Activated T-helper 2 cell treated with anti-CD3 and anti-CD28 coated beads, Interferon-gamma antibody, Interleukin-2, Interleukin-4, amounts not matched to agents 10 μg/mL and 5 μg/mL and 100 μg/mL, durations not matched to agents 14 hours and 24 hours and 36 hours (primary cell): ENCODE measurements around the gene SLC27A2. TPM values are rescaled to one million over a fixed set of nuclear protein-coding genes. Genes with fewer than 3 reads are reported as not detected.

Source experiments
- DNase-seq: peaks from one replicate; pipeline ENCODE4 v3.0.0; 2021; ENCODE audit warnings: low spot score
- H3K27ac Mint-ChIP-seq: one replicate; pipeline ENCODE4 v1.8.0; 2021; ENCODE audit warnings: mixed read lengths
- H3K27me3 Mint-ChIP-seq: one replicate; pipeline ENCODE4 v1.8.0; 2021; ENCODE audit warnings: low read depth, mixed read lengths
- H3K36me3 Mint-ChIP-seq: one replicate; pipeline ENCODE4 v1.8.0; 2021; ENCODE audit warnings: low read depth, mixed read lengths
- H3K4me1 Mint-ChIP-seq: one replicate; pipeline ENCODE4 v1.8.0; 2021; ENCODE audit warnings: low read depth, mixed read lengths
- H3K4me3 Mint-ChIP-seq: one replicate; pipeline ENCODE4 v1.8.0; 2021; ENCODE audit warnings: low read depth, mild to moderate bottlenecking, moderate library complexity, mixed read lengths
- H3K9me3 Mint-ChIP-seq: one replicate; pipeline ENCODE4 v1.8.0; 2021; ENCODE audit warnings: mixed read lengths
- intact Hi-C: fragments of 100-400 bp; cut with micrococcal nuclease; formaldehyde crosslinking; loops from one replicate; pipeline ENCODE4 v1.15.1; 2023
- total RNA-seq: library from RNA; stranded (reverse); gene quantifications from 2 replicates; pipeline ENCODE4 v1.2.3, GENCODE V29; 2022

SLC27A2 gene
- total RNA-seq, 1 donor from 2014 or later: 99.5 TPM

GRCh38 chr15:50233192-50233736 is 51.3 kb downstream of the SLC27A2 start:
- H3K4me3 Mint-ChIP-seq: no peak overlapping the region
- intact Hi-C loops: no loop called here
- DNase-seq: no peak

GRCh38 chr15:50234764-50235163 is 52.8 kb downstream of the SLC27A2 start:
- peaks cover 76% of the 10 kb centered on the region for H3K36me3 Mint-ChIP-seq
- H3K4me1 Mint-ChIP-seq: peaks cover 13% of the 10 kb centered on the region
- H3K4me3 Mint-ChIP-seq: no peak overlapping the region
- H3K27me3 Mint-ChIP-seq: no peaks in the 10 kb centered on the region
- no peak for DNase-seq
- no peaks in the 10 kb centered on the region for H3K9me3 Mint-ChIP-seq
- intact Hi-C loops: no loop called here
- H3K27ac Mint-ChIP-seq: peak overlapping the region; percentile 30

More at GRCh38 chr15:50233192-50233736, 51.3 kb downstream of the SLC27A2 start:
- Mint-ChIP-seq H3K4me1 (peaks cover 11% of the 10 kb centered on the region), H3K27me3 (no peaks in the 10 kb centered on the region), H3K36me3 (peaks cover 86% of the 10 kb centered on the region), H3K9me3 (no peaks in the 10 kb centered on the region), H3K27ac (no peak overlapping the region)

GRCh38 chr15:50235794-50236193 is 53.8 kb downstream of the SLC27A2 start:
- peaks cover 13% of the 10 kb centered on the region for H3K4me1 Mint-ChIP-seq
- H3K36me3 Mint-ChIP-seq: peaks cover 68% of the 10 kb centered on the region
- H3K27me3 Mint-ChIP-seq: no peaks in the 10 kb centered on the region
- no peak overlapping the region for H3K4me3 Mint-ChIP-seq
- intact Hi-C loops: no loop called here
- H3K27ac Mint-ChIP-seq: no peak overlapping the region
- no peak for DNase-seq
- H3K9me3 Mint-ChIP-seq: no peaks in the 10 kb centered on the region

GRCh38 chr15:50236433-50236832 is 54.4 kb downstream of the SLC27A2 start:
- peaks cover 20% of the 10 kb centered on the region for H3K4me1 Mint-ChIP-seq
- no peaks in the 10 kb centered on the region for H3K27me3 Mint-ChIP-seq
- H3K36me3 Mint-ChIP-seq: peaks cover 71% of the 10 kb centered on the region
- H3K4me3 Mint-ChIP-seq: no peak overlapping the region
- no peaks in the 10 kb centered on the region for H3K9me3 Mint-ChIP-seq
- DNase-seq: no peak
- H3K27ac Mint-ChIP-seq: no peak overlapping the region
- intact Hi-C loops: no loop called here

GRCh38 chr15:50238255-50238654 is 56.3 kb downstream of the SLC27A2 start:
- Mint-ChIP-seq H3K27ac (peak overlapping the region; percentile 25), H3K36me3 (peaks cover 68% of the 10 kb centered on the region), H3K27me3 (no peaks in the 10 kb centered on the region), H3K4me3 (no peak overlapping the region), H3K9me3 (no peaks in the 10 kb centered on the region), H3K4me1 (peaks cover 27% of the 10 kb centered on the region)
- DNase-seq: no peak
- intact Hi-C loops: no loop called here

- Mint-ChIP-seq H3K9me3 (no peaks in the 10 kb centered on the region), H3K27ac (peak overlapping the region; percentile 62), H3K4me3 (no peak overlapping the region), H3K27me3 (no peaks in the 10 kb centered on the region), H3K4me1 (peaks cover 37% of the 10 kb centered on the region), H3K36me3 (peaks cover 53% of the 10 kb centered on the region)
- intact Hi-C loops: no loop called here
- no peak for DNase-seq
These were observed 59.9 kb downstream of the SLC27A2 start for GRCh38 chr15:50241684-50242450.

GRCh38 chr15:50244153-50244552 is 62.2 kb downstream of the SLC27A2 start:
- peaks cover 47% of the 10 kb centered on the region for H3K36me3 Mint-ChIP-seq
- peaks cover 53% of the 10 kb centered on the region for H3K4me1 Mint-ChIP-seq

GRCh38 chr15:50244959-50245624 is 63.1 kb downstream of the SLC27A2 start:
- Mint-ChIP-seq H3K36me3 (peaks cover 47% of the 10 kb centered on the region), H3K27me3 (no peaks in the 10 kb centered on the region), H3K9me3 (no peaks in the 10 kb centered on the region), H3K27ac (peak overlapping the region; percentile 52), H3K4me1 (peaks cover 63% of the 10 kb centered on the region), H3K4me3 (no peak overlapping the region)
- intact Hi-C loops: loop anchor here (5.0 kb wide), 2 partner anchors 67 to 138 kb away; no protein-coding TSS in a partner anchor
- no peak for DNase-seq

More at GRCh38 chr15:50244153-50244552, 62.2 kb downstream of the SLC27A2 start:
- no peak for DNase-seq
- Mint-ChIP-seq H3K27ac (peak overlapping the region; percentile 21), H3K27me3 (no peaks in the 10 kb centered on the region), H3K4me3 (no peak overlapping the region), H3K9me3 (no peaks in the 10 kb centered on the region)
- intact Hi-C loops: no loop called here

GRCh38 chr15:50246631-50247030 is 64.6 kb downstream of the SLC27A2 start:
- H3K27ac Mint-ChIP-seq: peak overlapping the region; percentile 52
- no peak for DNase-seq
- peaks cover 38% of the 10 kb centered on the region for H3K36me3 Mint-ChIP-seq
- peak overlapping the region; percentile 14 for H3K4me3 Mint-ChIP-seq
- intact Hi-C loops: loop anchor here (2.0 to 5.0 kb wide), 3 partner anchors 64 to 139 kb away; partner anchors contain the start of gene SLC27A2
- H3K27me3 Mint-ChIP-seq: no peaks in the 10 kb centered on the region
- peaks cover 66% of the 10 kb centered on the region for H3K4me1 Mint-ChIP-seq
- no peaks in the 10 kb centered on the region for H3K9me3 Mint-ChIP-seq

- H3K27me3 Mint-ChIP-seq: no peaks in the 10 kb centered on the region
- peak; percentile 62 for DNase-seq
- H3K4me1 Mint-ChIP-seq: peaks cover 68% of the 10 kb centered on the region
- intact Hi-C loops: loop anchor here (2.0 to 5.0 kb wide), 5 partner anchors 64 to 141 kb away; partner anchors contain the start of gene SLC27A2
- peaks cover 28% of the 10 kb centered on the region for H3K36me3 Mint-ChIP-seq
- H3K9me3 Mint-ChIP-seq: no peaks in the 10 kb centered on the region
- peak overlapping the region; percentile 82 for H3K4me3 Mint-ChIP-seq
- H3K27ac Mint-ChIP-seq: peak overlapping the region; percentile 99
These were observed 66.0 kb downstream of the SLC27A2 start for GRCh38 chr15:50247819-50248655.

- no peak for DNase-seq
- Mint-ChIP-seq H3K4me3 (peak overlapping the region; percentile 82), H3K27ac (peak overlapping the region; percentile 99), H3K27me3 (no peaks in the 10 kb centered on the region), H3K4me1 (peaks cover 70% of the 10 kb centered on the region), H3K36me3 (peaks cover 20% of the 10 kb centered on the region), H3K9me3 (no peaks in the 10 kb centered on the region)
- intact Hi-C loops: loop anchor here (1.0 to 5.0 kb wide), 5 partner anchors 11 to 142 kb away; no protein-coding TSS in a partner anchor
These were observed 67.1 kb downstream of the SLC27A2 start for GRCh38 chr15:50248994-50249582.

GRCh38 chr15:50249704-50250103 is 67.7 kb downstream of the SLC27A2 start:
- no peak overlapping the region for H3K4me3 Mint-ChIP-seq
- H3K27ac Mint-ChIP-seq: peak overlapping the region; percentile 99
- no peak for DNase-seq

More at GRCh38 chr15:50249704-50250103, 67.7 kb downstream of the SLC27A2 start:
- H3K36me3 Mint-ChIP-seq: peaks cover 18% of the 10 kb centered on the region
- H3K9me3 Mint-ChIP-seq: no peaks in the 10 kb centered on the region
- H3K4me1 Mint-ChIP-seq: peaks cover 71% of the 10 kb centered on the region
- intact Hi-C loops: loop anchor here (1.0 to 5.0 kb wide), 5 partner anchors 11 to 142 kb away; no protein-coding TSS in a partner anchor
- H3K27me3 Mint-ChIP-seq: no peaks in the 10 kb centered on the region
